SK-N-SH treated with all-trans-retinoic acid at 6 μM for 48 hours (cell line): ENCODE data around the gene KIAA0319L.

Experiments used
- ARNTL ChIP-seq: fragments of 450-650 bp; formaldehyde crosslinking; IDR thresholded peaks from 2 replicates; pipeline ENCODE4 v1.5.0; 2020; ENCODE audit warnings: low read depth, mild to moderate bottlenecking, moderate library complexity, borderline replicate concordance
- CSDC2 ChIP-seq: fragments of 250-450 bp; sonication (Bioruptor Pico); IDR thresholded peaks from 2 replicates; pipeline ENCODE4 v1.5.0; 2020; ENCODE audit warnings: mild to moderate bottlenecking, moderate library complexity
- RARB ChIP-seq: fragments of 250-450 bp; sonication (Bioruptor Pico); IDR thresholded peaks from 2 replicates; pipeline ENCODE4 v1.8.0; 2021; ENCODE audit warnings: mild to moderate bottlenecking, moderate library complexity
- SNAI2 ChIP-seq: fragments of 250-450 bp; sonication (Bioruptor Pico); IDR thresholded peaks from 2 replicates; pipeline ENCODE4 v1.5.0; 2020; ENCODE audit warnings: mild to moderate bottlenecking, moderate library complexity
- TOX ChIP-seq: fragments of 250-450 bp; sonication (Bioruptor Pico); IDR thresholded peaks from 2 replicates; pipeline ENCODE4 v1.8.0; 2021; ENCODE audit warnings: mild to moderate bottlenecking, moderate library complexity, borderline replicate concordance
- ZFP30 ChIP-seq: fragments of 450-650 bp; formaldehyde crosslinking; IDR thresholded peaks from 2 replicates; pipeline ENCODE4 v1.5.0; 2022; ENCODE audit warnings: mild to moderate bottlenecking, moderate library complexity
- TF ChIP-seq, protein P1 (sequence below): fragments of 250-450 bp; sonication (Bioruptor Pico); IDR thresholded peaks from 2 replicates; pipeline ENCODE4 v1.8.0; 2020; ENCODE audit warnings: mild to moderate bottlenecking, moderate library complexity, borderline replicate concordance
- TF ChIP-seq, protein P2 (sequence below): fragments of 250-450 bp; sonication (Bioruptor Pico); IDR thresholded peaks from 2 replicates; pipeline ENCODE4 v1.5.1; 2020; ENCODE audit warnings: low read depth, mild to moderate bottlenecking, moderate library complexity

DNA sequence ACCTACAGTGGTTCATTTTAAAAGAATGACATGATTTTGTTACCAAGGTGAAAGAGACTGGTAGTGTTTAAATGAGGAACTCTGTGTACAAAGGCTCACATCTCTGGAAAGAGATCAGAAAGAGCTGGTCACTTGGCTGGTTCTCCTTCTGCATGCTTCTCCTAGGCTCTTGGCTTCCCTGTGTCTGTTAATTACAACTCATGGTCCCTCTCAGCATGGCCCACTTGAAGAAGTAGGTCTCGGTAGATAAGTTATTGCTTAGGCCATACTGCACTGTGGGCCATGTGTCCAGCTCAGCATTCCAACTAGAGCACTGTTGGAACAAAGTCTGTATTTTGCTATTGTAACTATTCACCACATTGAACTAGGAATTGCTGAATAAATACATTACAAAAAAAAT lies 91.1 kb downstream of the KIAA0319L start:
- no peak for TF ChIP-seq ZFP30
- TF ChIP-seq SNAI2: no peak
- no peak for TF ChIP-seq ARNTL (CRISPR knock-in tag)
- TF ChIP-seq TOX (CRISPR knock-in tag): no peak
- no peak for TF ChIP-seq CSDC2
- no peak for TF ChIP-seq RARB (CRISPR knock-in tag)
- TF ChIP-seq, protein P1, sequence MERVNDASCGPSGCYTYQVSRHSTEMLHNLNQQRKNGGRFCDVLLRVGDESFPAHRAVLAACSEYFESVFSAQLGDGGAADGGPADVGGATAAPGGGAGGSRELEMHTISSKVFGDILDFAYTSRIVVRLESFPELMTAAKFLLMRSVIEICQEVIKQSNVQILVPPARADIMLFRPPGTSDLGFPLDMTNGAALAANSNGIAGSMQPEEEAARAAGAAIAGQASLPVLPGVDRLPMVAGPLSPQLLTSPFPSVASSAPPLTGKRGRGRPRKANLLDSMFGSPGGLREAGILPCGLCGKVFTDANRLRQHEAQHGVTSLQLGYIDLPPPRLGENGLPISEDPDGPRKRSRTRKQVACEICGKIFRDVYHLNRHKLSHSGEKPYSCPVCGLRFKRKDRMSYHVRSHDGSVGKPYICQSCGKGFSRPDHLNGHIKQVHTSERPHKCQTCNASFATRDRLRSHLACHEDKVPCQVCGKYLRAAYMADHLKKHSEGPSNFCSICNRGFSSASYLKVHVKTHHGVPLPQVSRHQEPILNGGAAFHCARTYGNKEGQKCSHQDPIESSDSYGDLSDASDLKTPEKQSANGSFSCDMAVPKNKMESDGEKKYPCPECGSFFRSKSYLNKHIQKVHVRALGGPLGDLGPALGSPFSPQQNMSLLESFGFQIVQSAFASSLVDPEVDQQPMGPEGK (CRISPR knock-in tag): no peak
- TF ChIP-seq, protein P2, sequence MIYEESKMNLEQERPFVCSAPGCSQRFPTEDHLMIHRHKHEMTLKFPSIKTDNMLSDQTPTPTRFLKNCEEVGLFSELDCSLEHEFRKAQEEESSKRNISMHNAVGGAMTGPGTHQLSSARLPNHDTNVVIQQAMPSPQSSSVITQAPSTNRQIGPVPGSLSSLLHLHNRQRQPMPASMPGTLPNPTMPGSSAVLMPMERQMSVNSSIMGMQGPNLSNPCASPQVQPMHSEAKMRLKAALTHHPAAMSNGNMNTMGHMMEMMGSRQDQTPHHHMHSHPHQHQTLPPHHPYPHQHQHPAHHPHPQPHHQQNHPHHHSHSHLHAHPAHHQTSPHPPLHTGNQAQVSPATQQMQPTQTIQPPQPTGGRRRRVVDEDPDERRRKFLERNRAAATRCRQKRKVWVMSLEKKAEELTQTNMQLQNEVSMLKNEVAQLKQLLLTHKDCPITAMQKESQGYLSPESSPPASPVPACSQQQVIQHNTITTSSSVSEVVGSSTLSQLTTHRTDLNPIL (CRISPR knock-in tag): no peak
